Keratinocyte (primary cell): ENCODE results near the gene GRAMD2B. TPM values are rescaled to one million over a fixed set of nuclear protein-coding genes. Genes with fewer than 3 reads are reported as not detected.

Experiments
- DNase-seq: peaks from one replicate; pipeline ENCODE4 v3.0.0-alpha.2; 2011; ENCODE audit warnings: low read depth, missing footprints, low spot score
- FAIRE-seq: peaks from 2 replicates; lab custom pipeline; 2011; peaks lifted over from hg19 to GRCh38; lab: Jason Lieb, UNC
- H2AFZ ChIP-seq: 2 replicates; pipeline ENCODE4 v1.6.0; 2012; ENCODE audit warnings: low read length, control low read depth, inconsistent platforms; ENCODE audit not compliant: control insufficient read depth
- H3K27ac ChIP-seq: 2 replicates; pipeline ENCODE4 v1.5.1; 2011; ENCODE audit warnings: low read length; ENCODE audit not compliant: control insufficient read depth, insufficient read depth
- H3K27me3 ChIP-seq: 3 replicates; pipeline ENCODE4 v1.6.0; 2011; ENCODE audit warnings: low read length; ENCODE audit not compliant: control insufficient read depth, insufficient read depth; ENCODE audit errors: extremely low read depth
- H3K36me3 ChIP-seq, 2 experiments: 2 replicates in 1 of 2; 3 replicates in 1 of 2; pipeline ENCODE4 v1.5.1; 2011; ENCODE audit warnings: low read length in 2 of 2, mild to moderate bottlenecking in 1 of 2; ENCODE audit not compliant: control insufficient read depth in 2 of 2, insufficient read depth in 2 of 2; ENCODE audit errors: extremely low read depth in 1 of 2
- H3K4me1 ChIP-seq: 3 replicates; pipeline ENCODE4 v1.5.1; 2011; ENCODE audit warnings: low read length; ENCODE audit not compliant: control insufficient read depth, insufficient read depth; ENCODE audit errors: extremely low read depth
- H3K4me2 ChIP-seq: 3 replicates; pipeline ENCODE4 v1.6.0; 2011; ENCODE audit warnings: low read depth, low read length; ENCODE audit not compliant: control insufficient read depth, insufficient read depth; ENCODE audit errors: extremely low read depth
- H3K4me3 ChIP-seq, 3 experiments: fragments of 200-600 bp in 1 of 3; sonication (generic) in 1 of 3; 2 replicates in 2 of 3; 3 replicates in 1 of 3; pipeline ENCODE4 v1.5.1; 2011 to 2016; ENCODE audit warnings: low read length in 3 of 3, mild to moderate bottlenecking in 3 of 3, control low read depth in 2 of 3, inconsistent platforms in 1 of 3, low read depth in 1 of 3, mixed read lengths in 1 of 3, mixed run types in 1 of 3, moderate library complexity in 1 of 3; ENCODE audit not compliant: control insufficient read depth in 2 of 3, insufficient read depth in 2 of 3; ENCODE audit errors: extremely low read depth in 1 of 3
- H3K79me2 ChIP-seq: 2 replicates; pipeline ENCODE4 v1.6.0; 2012; ENCODE audit warnings: low read length; ENCODE audit not compliant: control insufficient read depth, insufficient read depth
- H3K9ac ChIP-seq: 3 replicates; pipeline ENCODE4 v1.6.0; 2011; ENCODE audit warnings: low read length; ENCODE audit not compliant: control insufficient read depth, insufficient read depth; ENCODE audit errors: extremely low read depth
- H3K9me1 ChIP-seq: 3 replicates; pipeline ENCODE4 v1.6.0; 2011; ENCODE audit warnings: low read length; ENCODE audit not compliant: control insufficient read depth, insufficient read depth; ENCODE audit errors: extremely low read depth
- H3K9me3 ChIP-seq: 2 replicates; pipeline ENCODE4 v1.5.1; 2012; ENCODE audit warnings: low read depth, low read length; ENCODE audit not compliant: control insufficient read depth
- H4K20me1 ChIP-seq: 3 replicates; pipeline ENCODE4 v1.6.0; 2011; ENCODE audit warnings: low read length; ENCODE audit not compliant: control insufficient read depth, insufficient read depth; ENCODE audit errors: extremely low read depth
- CTCF ChIP-seq, 3 experiments: IDR thresholded peaks in 1 of 3; conservative IDR thresholded peaks in 1 of 3; optimal IDR thresholded peaks in 1 of 3; 2 replicates in 2 of 3; 3 replicates in 1 of 3; pipeline versions ENCODE3 to v1.5.1; 2011; ENCODE audit warnings: low read length in 3 of 3, mild to moderate bottlenecking in 3 of 3, moderate library complexity in 2 of 3, control low read depth in 1 of 3, inconsistent platforms in 1 of 3; ENCODE audit not compliant: insufficient read depth in 2 of 3; ENCODE audit errors: extremely low read depth in 1 of 3
- EZH2 ChIP-seq: IDR thresholded peaks from one replicate; pipeline ENCODE4 v1.6.1; 2012; ENCODE audit warnings: inconsistent platforms, mild to moderate bottlenecking, low read length, moderate library complexity
- dilution Hi-C: fragments of 300-500 bp; cut with MboI; formaldehyde crosslinking; loops from one replicate; pipeline ENCODE4 v1.7.0; 2020; ENCODE audit warnings: low sequenced_read_pairs; ENCODE audit not compliant: extremely low pct_ligation_motif_present
- polyA plus RNA-seq, 5 experiments: library from polyadenylated mRNA; depleted of rRNA in 3 of 5; stranded (reverse) in 3 of 5; stranded (forward) in 1 of 5; unstranded in 1 of 5; fragments of >200 nt; gene quantifications; 1 replicate in 1 of 5; 2 replicates in 3 of 5; 3 replicates in 1 of 5; pipeline versions ENCODE4 v1.2.1 to v1.2.3, GENCODE V29; 2011 to 2012; ENCODE audit warnings: missing spikeins in 2 of 5, low read depth in 1 of 5, low replicate concordance in 1 of 5

The GRAMD2B gene
- polyA plus RNA-seq, 1 donor (not counting 4 experiments of a cell fraction or from before 2014, with no cell fraction given), result 45.9 TPM

GRCh38 chr5:126419102-126419501, 4.1 kb upstream of the GRAMD2B start:
- FAIRE-seq, result no peak

GRCh38 chr5:126428421-126428820, 5.2 kb downstream of the GRAMD2B start:
- no peak overlapping the region for H3K4me3 ChIP-seq
- no peak for TF ChIP-seq EZH2
- TF ChIP-seq CTCF (optimal IDR thresholded peaks at IDR 0.05 in 1 of 3, IDR thresholded peaks at IDR 0.05 in 1 of 3, conservative IDR thresholded peaks at IDR 0.05 in 1 of 3; ENCODE audit: extremely low read depth in 1 of 3, insufficient read depth in 2 of 3, low read length in 3 of 3), result no peak
- H3K9me3 ChIP-seq, result no peaks in the 10 kb centered on the region
- no peaks in the 10 kb centered on the region for H3K27me3 ChIP-seq
- FAIRE-seq, result no peak
- peaks cover 19% of the 10 kb centered on the region for H3K4me1 ChIP-seq
- H3K79me2 ChIP-seq, result peaks cover 80% of the 10 kb centered on the region
- dilution Hi-C loops, result no loop called here
- H3K9me1 ChIP-seq, result no peaks in the 10 kb centered on the region
- peaks cover 0 to 5% of the 10 kb centered on the region in 2 experiments for H3K36me3 ChIP-seq
- H3K4me2 ChIP-seq, result no peak overlapping the region
- no peak overlapping the region for H3K9ac ChIP-seq
- no peak overlapping the region for H2AFZ ChIP-seq
- H3K27ac ChIP-seq, result no peak overlapping the region
- H4K20me1 ChIP-seq, result no peaks in the 10 kb centered on the region
- DNase-seq, result no peak

More at GRCh38 chr5:126419102-126419501, 4.1 kb upstream of the GRAMD2B start:
- Histone ChIP-seq H3K4me1 (peaks cover 7% of the 10 kb centered on the region), H3K9me1 (no peaks in the 10 kb centered on the region), H3K4me3 (no peak overlapping the region), H3K27ac (no peak overlapping the region), H2AFZ (no peak overlapping the region), H3K9ac (no peak overlapping the region), H3K27me3 (no peaks in the 10 kb centered on the region), H3K36me3 (no peaks in the 10 kb centered on the region), H3K4me2 (no peak overlapping the region), H3K9me3 (no peaks in the 10 kb centered on the region), H4K20me1 (no peaks in the 10 kb centered on the region), H3K79me2 (peaks cover 4% of the 10 kb centered on the region)
- dilution Hi-C loops, result no loop called here
- TF ChIP-seq EZH2, result no peak
- no peak for TF ChIP-seq CTCF (optimal IDR thresholded peaks at IDR 0.05 in 1 of 3, IDR thresholded peaks at IDR 0.05 in 1 of 3, conservative IDR thresholded peaks at IDR 0.05 in 1 of 3; ENCODE audit: extremely low read depth in 1 of 3, insufficient read depth in 2 of 3, low read length in 3 of 3)
- no peak for DNase-seq
